K562 (cell line): ENCODE measurements around the gene CREB3L4. TPM values are rescaled to one million over a fixed set of nuclear protein-coding genes. Genes with fewer than 3 reads are reported as not detected.
A peak's percentile ranks its signal among the peaks of the same experiment; 100 is the strongest.

Experiments
- BRD4 ChIP-seq: fragments of 200-600 bp; sonication (generic); IDR thresholded peaks from 2 replicates; pipeline ENCODE4 v1.6.1; 2017; ENCODE audit warnings: inconsistent platforms
- CCNT2 ChIP-seq: IDR thresholded peaks from 2 replicates; pipeline ENCODE4 v1.6.1; 2011; ENCODE audit warnings: borderline replicate concordance, low read depth, mild to moderate bottlenecking, moderate library complexity, mixed read lengths, low read length; ENCODE audit not compliant: insufficient read length; ENCODE audit errors: extremely low read depth
- E2F8 ChIP-seq: fragments of 450-650 bp; IDR thresholded peaks from 2 replicates; pipeline ENCODE4 v1.7.1; 2018; ENCODE audit warnings: mild to moderate bottlenecking, low read depth; ENCODE audit not compliant: partially characterized antibody
- HDAC8 ChIP-seq: fragments of 450-650 bp; IDR thresholded peaks from 2 replicates; pipeline ENCODE4 v1.6.1; 2016; ENCODE audit warnings: mild to moderate bottlenecking, missing genetic modification characterization, moderate library complexity, missing compliant biosample characterization
- IRF1 ChIP-seq: sonication (generic); formaldehyde crosslinking; IDR thresholded peaks from 2 replicates; pipeline ENCODE4 v1.8.0; 2022; ENCODE audit warnings: missing genetic modification reagents, mild to moderate bottlenecking, borderline replicate concordance
- MITF ChIP-seq: IDR thresholded peaks from 2 replicates; pipeline ENCODE4 v1.6.1; 2014; ENCODE audit warnings: antibody characterized with exemption
- NFIC ChIP-seq: fragments of 450-650 bp; IDR thresholded peaks from 2 replicates; pipeline ENCODE4 v1.6.1; 2017; ENCODE audit warnings: mild to moderate bottlenecking, inconsistent platforms
- PYGO2 ChIP-seq: fragments of 450-650 bp; IDR thresholded peaks from 2 replicates; pipeline ENCODE4 v1.6.1; 2016; ENCODE audit warnings: mild to moderate bottlenecking, missing genetic modification characterization, moderate library complexity, missing compliant biosample characterization
- SAFB2 ChIP-seq: fragments of 200-400 bp; formaldehyde crosslinking; IDR thresholded peaks from 2 replicates; pipeline ENCODE4 v1.6.1; 2018; ENCODE audit warnings: borderline replicate concordance, low read length, low read depth, moderate library complexity; ENCODE audit not compliant: severe bottlenecking
- TFAP4 ChIP-seq: sonication (generic); formaldehyde crosslinking; IDR thresholded peaks from 2 replicates; pipeline ENCODE4 v1.8.0; 2022; ENCODE audit warnings: missing genetic modification reagents, mild to moderate bottlenecking, moderate library complexity, borderline replicate concordance
- ZBTB11 ChIP-seq, 3 experiments: fragments of 200-800 bp in 1 of 3; fragments of 250-450 bp in 1 of 3; fragments of 450-650 bp in 1 of 3; sonication (Bioruptor Pico) in 1 of 3; sonication (Bioruptor generic) in 1 of 3; formaldehyde crosslinking in 1 of 3; IDR thresholded peaks; 2 replicates each; pipeline versions ENCODE4 v1.6.1 to v1.8.0; 2016 to 2022; ENCODE audit warnings: mild to moderate bottlenecking in 2 of 3, missing genetic modification characterization in 2 of 3, missing compliant biosample characterization in 1 of 3, moderate library complexity in 1 of 3
- ZNF174 ChIP-seq: fragments of 250-450 bp; sonication (Bioruptor Pico); IDR thresholded peaks from 2 replicates; pipeline ENCODE4 v1.4.0; 2020; ENCODE audit warnings: mild to moderate bottlenecking
- ZNF398 ChIP-seq: fragments of 250-450 bp; sonication (Bioruptor Pico); IDR thresholded peaks from 2 replicates; pipeline ENCODE4 v1.8.0; 2021; ENCODE audit warnings: moderate library complexity, mild to moderate bottlenecking, inconsistent platforms
- polyA plus RNA-seq, 8 experiments: library from polyadenylated mRNA; depleted of rRNA in 4 of 8; stranded (reverse) in 5 of 8; unstranded in 3 of 8; fragments of >200 nt; fragmentation: Nextera tagmentation in 2 of 8; fragmentation: Illumina TruSeq in 1 of 8; extraction: Ambion mirVana in 2 of 8; extraction: Trizol in 1 of 8; gene quantifications; 2 replicates each; pipeline versions ENCODE4 v1.2.1 to v1.2.3, GENCODE V29; 2011 to 2014; ENCODE audit warnings: inconsistent platforms in 1 of 8, missing spikeins in 1 of 8
- total RNA-seq, 7 experiments: library from RNA; depleted of rRNA in 6 of 7; stranded (reverse); fragments of >200 nt in 6 of 7; fragmentation: Illumina TruSeq in 2 of 7; extraction: Trizol in 2 of 7; gene quantifications; 2 replicates each; pipeline versions ENCODE4 v1.2.1 to v1.2.3, GENCODE V29; 2011 to 2021; ENCODE audit warnings: low replicate concordance in 1 of 7

Gene CREB3L4
- total and polyA plus RNA-seq, 9 of the 15 experiments (the other 6 are each of a cell fraction or from before 2014, with no cell fraction given) = 9.9 to 18.6 (median 13.9) TPM

- peak in 2 of 3 experiments; percentile 65 to 92; a peak in 3 of 6 replicates for TF ChIP-seq ZBTB11 (CRISPR knock-in tag; IDR thresholded peaks at IDR 0.05)
- no peak for TF ChIP-seq E2F8
- TF ChIP-seq SAFB2 = no peak
- TF ChIP-seq HDAC8 (tag) = no peak
- TF ChIP-seq BRD4 = 0 out of 2 replicates have a peak, but pooled peaks have one; percentile 43
- TF ChIP-seq IRF1 (CRISPR knock-in tag) = 0 out of 2 replicates have a peak, but pooled peaks have one; percentile 10
- TF ChIP-seq NFIC = no peak
- TF ChIP-seq ZNF398 (CRISPR knock-in tag) = no peak
- peak; percentile 64 for TF ChIP-seq TFAP4 (CRISPR knock-in tag)
- TF ChIP-seq CCNT2 = peak; percentile 23
- TF ChIP-seq ZNF174 (CRISPR knock-in tag) = no peak
- no peak for TF ChIP-seq PYGO2
- peak; percentile 70 for TF ChIP-seq MITF
Observed at GRCh38 chr1:153945795-153946621, 21.7 kb upstream of the CREB3L4 start (continued).
